ENCODE results near the gene CFAP52.
"Not testable (repeated sequence)": the region's sequence is repeated elsewhere in the genome, so short reads cannot be mapped to it uniquely, and the experiment has no call there.

The CFAP52 gene

GRCh38 chr17:9594065-9594464 is 17.6 kb downstream of the CFAP52 start:
- H3K27me3 ChIP-seq = no peaks in the 10 kb centered on the region
- no peak for DNase-seq
- TF ChIP-seq CTCF (IDR thresholded peaks at IDR 0.05; ENCODE audit: low read depth, low read length) = no peak
- no peak overlapping the region for H3K4me3 ChIP-seq (ENCODE audit: low read depth, low read length)
- no peaks in the 10 kb centered on the region for H3K36me3 ChIP-seq
- no peaks in the 10 kb centered on the region for H3K4me1 ChIP-seq
- H3K9me3 ChIP-seq = no peaks in the 10 kb centered on the region

GRCh38 chr17:9597638-9598037 is 21.2 kb downstream of the CFAP52 start:
- not testable (repeated sequence) for H3K4me3 ChIP-seq (ENCODE audit: low read depth, low read length); DNase-seq; H3K4me1 ChIP-seq; H3K36me3 ChIP-seq; H3K27me3 ChIP-seq; H3K9me3 ChIP-seq

- Histone ChIP-seq H3K4me3 (ENCODE audit: low read depth, low read length) (no peak overlapping the region), H3K36me3 (no peaks in the 10 kb centered on the region), H3K27me3 (no peaks in the 10 kb centered on the region), H3K4me1 (no peaks in the 10 kb centered on the region), H3K9me3 (no peaks in the 10 kb centered on the region)
- no peak for DNase-seq
- no peak for TF ChIP-seq CTCF (IDR thresholded peaks at IDR 0.05; ENCODE audit: low read depth, low read length)
These were observed 22.2 kb downstream of the CFAP52 start for GRCh38 chr17:9598661-9599060.

GRCh38 chr17:9604583-9604982 is 28.1 kb downstream of the CFAP52 start:
- DNase-seq; H3K27me3 ChIP-seq; H3K4me1 ChIP-seq; H3K4me3 ChIP-seq (ENCODE audit: low read depth, low read length); H3K9me3 ChIP-seq; H3K36me3 ChIP-seq: not testable (repeated sequence)

GRCh38 chr17:9606453-9606852 is 30.0 kb downstream of the CFAP52 start:
- Histone ChIP-seq H3K27me3 (no peaks in the 10 kb centered on the region), H3K36me3 (no peaks in the 10 kb centered on the region), H3K9me3 (no peaks in the 10 kb centered on the region), H3K4me1 (no peaks in the 10 kb centered on the region), H3K4me3 (ENCODE audit: low read depth, low read length) (no peak overlapping the region)
- no peak for DNase-seq
- TF ChIP-seq CTCF (IDR thresholded peaks at IDR 0.05; ENCODE audit: low read depth, low read length) = no peak

GRCh38 chr17:9607058-9607457 is 30.6 kb downstream of the CFAP52 start:
- not testable (repeated sequence) for H3K4me3 ChIP-seq (ENCODE audit: low read depth, low read length); H3K36me3 ChIP-seq; DNase-seq; H3K4me1 ChIP-seq; H3K27me3 ChIP-seq; H3K9me3 ChIP-seq

GRCh38 chr17:9611557-9611956 is 35.1 kb downstream of the CFAP52 start:
- TF ChIP-seq CTCF (IDR thresholded peaks at IDR 0.05; ENCODE audit: low read depth, low read length) = no peak
- H3K27me3 ChIP-seq = no peaks in the 10 kb centered on the region
- DNase-seq = no peak
- no peaks in the 10 kb centered on the region for H3K9me3 ChIP-seq
- no peak overlapping the region for H3K4me3 ChIP-seq (ENCODE audit: low read depth, low read length)
- H3K36me3 ChIP-seq = no peaks in the 10 kb centered on the region
- no peaks in the 10 kb centered on the region for H3K4me1 ChIP-seq

- DNase-seq = no peak
- no peaks in the 10 kb centered on the region for H3K27me3 ChIP-seq
- no peaks in the 10 kb centered on the region for H3K36me3 ChIP-seq
- H3K9me3 ChIP-seq = no peaks in the 10 kb centered on the region
- no peak overlapping the region for H3K4me3 ChIP-seq (ENCODE audit: low read depth, low read length)
- H3K4me1 ChIP-seq = no peaks in the 10 kb centered on the region
- no peak for TF ChIP-seq CTCF (IDR thresholded peaks at IDR 0.05; ENCODE audit: low read depth, low read length)
These were observed 35.6 kb downstream of the CFAP52 start for GRCh38 chr17:9612006-9612405.
